Karpas-422 (cell line): ENCODE results near the gene C14orf93. TPM values are rescaled to one million over a fixed set of nuclear protein-coding genes. Genes with fewer than 3 reads are reported as not detected.
"Not testable (repeated sequence)": the region's sequence is repeated elsewhere in the genome, so short reads cannot be mapped to it uniquely, and the experiment has no call there.

ENCODE experiments used
- DNase-seq: peaks from one replicate; pipeline ENCODE4 v3.0.0-alpha.2; 2015
- H2AFZ ChIP-seq: fragments of 200-600 bp; sonication (generic); 2 replicates; pipeline ENCODE4 v1.6.1; 2014; ENCODE audit warnings: antibody characterized with exemption, low read length, mixed read lengths
- H3K27ac ChIP-seq: fragments of 200-600 bp; sonication (generic); 2 replicates; pipeline ENCODE4 v1.5.1; 2014; ENCODE audit warnings: mild to moderate bottlenecking, low read length, moderate library complexity
- H3K27me3 ChIP-seq: fragments of 200-600 bp; sonication (generic); 2 replicates; pipeline ENCODE4 v1.6.1; 2014; ENCODE audit warnings: low read length, mixed read lengths
- H3K36me3 ChIP-seq: fragments of 200-600 bp; sonication (generic); 2 replicates; pipeline ENCODE4 v1.6.1; 2014; ENCODE audit warnings: low read length, mixed read lengths; ENCODE audit not compliant: insufficient read depth
- H3K4me1 ChIP-seq: fragments of 200-600 bp; sonication (generic); 2 replicates; pipeline ENCODE4 v1.6.1; 2014; ENCODE audit warnings: mild to moderate bottlenecking, low read length, mixed read lengths
- H3K4me2 ChIP-seq: fragments of 200-600 bp; sonication (generic); 2 replicates; pipeline ENCODE4 v1.6.1; 2014; ENCODE audit warnings: low read length, low read depth, mild to moderate bottlenecking; ENCODE audit not compliant: poor library complexity, severe bottlenecking
- H3K4me3 ChIP-seq: fragments of 200-600 bp; sonication (generic); 2 replicates; pipeline ENCODE4 v1.5.1; 2014; ENCODE audit warnings: mild to moderate bottlenecking, antibody characterized with exemption, low read length, mixed read lengths
- H3K79me2 ChIP-seq: fragments of 200-600 bp; sonication (generic); 2 replicates; pipeline ENCODE4 v1.6.1; 2014; ENCODE audit warnings: mild to moderate bottlenecking, low read length, mixed read lengths
- H3K9ac ChIP-seq: fragments of 200-600 bp; sonication (generic); 2 replicates; pipeline ENCODE4 v1.6.0; 2014; ENCODE audit warnings: low read length
- H3K9me2 ChIP-seq: fragments of 200-600 bp; sonication (generic), shearing (Covaris generic); replicated peaks from 2 replicates; pipeline ENCODE4 v1.6.0; 2014; ENCODE audit warnings: mild to moderate bottlenecking, low read length, moderate library complexity; ENCODE audit not compliant: insufficient read depth
- H3K9me3 ChIP-seq: fragments of 300-700, 200-600 bp; sonication (generic); 2 replicates; pipeline ENCODE4 v1.6.1; 2014; ENCODE audit warnings: low read length, mixed read lengths
- H4K20me1 ChIP-seq: fragments of 200-600 bp; sonication (generic); 2 replicates; pipeline ENCODE4 v1.6.1; 2014; ENCODE audit warnings: mild to moderate bottlenecking, antibody characterized with exemption, low read length, low read depth; ENCODE audit not compliant: insufficient read depth
- total RNA-seq: library from RNA; depleted of rRNA; stranded (reverse); fragments of >200 nt; shearing (Covaris generic); gene quantifications from 2 replicates; pipeline ENCODE4 v1.2.3, GENCODE V29; 2014; ENCODE audit warnings: low replicate concordance

The C14orf93 gene
- total RNA-seq, 1 experiment from 2014 or later: 43.2 TPM

- H3K27ac ChIP-seq: no peak overlapping the region
- H3K9ac ChIP-seq: no peak overlapping the region
- no peak overlapping the region for H3K4me2 ChIP-seq
- no peak for DNase-seq
- no peaks in the 10 kb centered on the region for H3K4me1 ChIP-seq
- H3K36me3 ChIP-seq: no peaks in the 10 kb centered on the region
- no peaks in the 10 kb centered on the region for H3K27me3 ChIP-seq
- H2AFZ ChIP-seq: no peak overlapping the region
- H3K4me3 ChIP-seq: no peak overlapping the region
- H4K20me1 ChIP-seq: no peaks in the 10 kb centered on the region; the same call in 1 of the 2 replicates
- H3K9me2 ChIP-seq: no peaks in the 10 kb centered on the region
- H3K9me3 ChIP-seq: no peaks in the 10 kb centered on the region
- no peaks in the 10 kb centered on the region for H3K79me2 ChIP-seq
These were observed 10.5 kb upstream of the C14orf93 start for GRCh38 chr14:23020143-23021128.

DNA sequence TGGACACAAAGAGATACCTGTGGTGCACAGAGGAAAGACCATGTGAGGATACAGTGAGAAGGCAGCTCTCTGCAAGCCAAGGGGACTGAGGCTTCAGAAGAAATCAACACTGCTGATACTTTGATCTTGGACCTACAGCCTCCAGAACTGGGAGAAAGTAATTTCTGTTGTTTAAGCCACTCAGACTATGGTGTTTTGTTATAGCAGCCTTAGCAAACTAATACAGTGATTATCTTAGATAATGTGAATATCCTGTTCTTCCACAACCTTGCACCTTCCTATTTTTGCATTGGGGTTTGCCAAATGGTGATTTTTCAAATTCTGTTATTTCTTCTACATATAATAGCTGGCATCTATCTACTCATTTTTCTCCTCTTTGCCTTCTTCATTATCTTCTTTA is 8.2 kb upstream of the C14orf93 start:
- H2AFZ ChIP-seq: no peak overlapping the region
- H3K27me3 ChIP-seq: no peaks in the 10 kb centered on the region
- no peaks in the 10 kb centered on the region; the same call in 1 of the 2 replicates for H4K20me1 ChIP-seq
- no peak overlapping the region for H3K4me2 ChIP-seq
- no peak overlapping the region for H3K9ac ChIP-seq
- no peaks in the 10 kb centered on the region for H3K79me2 ChIP-seq
- no peaks in the 10 kb centered on the region for H3K9me2 ChIP-seq
- no peaks in the 10 kb centered on the region for H3K4me1 ChIP-seq
- no peaks in the 10 kb centered on the region for H3K9me3 ChIP-seq
- H3K36me3 ChIP-seq: no peaks in the 10 kb centered on the region
- H3K4me3 ChIP-seq: no peak overlapping the region
- no peak for DNase-seq
- H3K27ac ChIP-seq: no peak overlapping the region

DNA sequence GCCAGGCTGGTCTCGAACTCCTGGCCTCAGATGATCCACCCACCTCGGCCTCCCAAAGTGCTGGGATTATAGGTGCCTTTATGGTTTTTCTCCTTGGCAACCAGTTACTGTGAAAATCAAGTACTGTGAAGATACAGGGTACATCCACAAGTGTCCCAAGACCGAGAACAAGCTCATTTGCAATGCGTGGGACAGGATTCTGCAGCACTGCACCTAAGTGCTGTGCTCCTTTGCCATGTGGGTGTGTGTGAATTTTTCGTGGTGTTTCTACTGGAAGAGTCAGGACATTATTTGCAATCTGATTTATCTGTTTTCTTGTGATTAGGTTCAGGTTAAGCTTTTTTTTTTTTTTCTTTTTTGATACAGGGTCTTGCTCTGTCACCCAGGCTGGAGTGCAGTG is 7.1 kb upstream of the C14orf93 start:
- no peak overlapping the region for H3K4me3 ChIP-seq
- H3K27me3 ChIP-seq: no peaks in the 10 kb centered on the region
- no peak overlapping the region for H3K27ac ChIP-seq
- H4K20me1 ChIP-seq: no peaks in the 10 kb centered on the region
- no peak for DNase-seq
- no peak overlapping the region for H3K9ac ChIP-seq
- no peaks in the 10 kb centered on the region for H3K79me2 ChIP-seq
- no peak overlapping the region for H2AFZ ChIP-seq
- no peaks in the 10 kb centered on the region for H3K9me3 ChIP-seq
- no peak overlapping the region for H3K4me2 ChIP-seq
- H3K9me2 ChIP-seq: no peaks in the 10 kb centered on the region
- no peaks in the 10 kb centered on the region for H3K36me3 ChIP-seq
- H3K4me1 ChIP-seq: no peaks in the 10 kb centered on the region

DNA sequence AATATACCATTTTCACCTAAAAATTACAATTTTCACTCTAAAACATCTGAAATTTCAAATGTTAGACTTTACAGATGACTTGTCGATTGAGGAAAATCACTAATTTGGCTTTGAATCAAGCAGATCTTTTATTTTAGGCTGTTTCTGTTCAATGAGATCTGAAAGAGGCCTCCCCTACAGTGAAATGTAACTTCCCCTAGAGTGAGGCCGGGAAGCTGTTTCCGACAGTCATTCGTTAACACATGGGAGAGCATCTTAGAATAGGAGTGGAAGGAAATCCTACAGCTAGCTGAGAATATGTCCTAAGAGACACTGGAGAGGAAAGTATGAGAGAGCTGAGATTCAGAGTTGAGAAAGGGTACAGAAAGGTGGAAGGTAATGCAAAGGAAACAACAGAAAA is 5.7 kb upstream of the C14orf93 start:
- H3K4me2 ChIP-seq: no peak overlapping the region
- H3K9me3 ChIP-seq: no peaks in the 10 kb centered on the region
- no peaks in the 10 kb centered on the region for H3K9me2 ChIP-seq
- DNase-seq: no peak
- no peak overlapping the region for H3K4me3 ChIP-seq
- H3K79me2 ChIP-seq: no peaks in the 10 kb centered on the region
- H3K27me3 ChIP-seq: no peaks in the 10 kb centered on the region
- no peak overlapping the region for H3K9ac ChIP-seq
- no peaks in the 10 kb centered on the region for H4K20me1 ChIP-seq
- H3K36me3 ChIP-seq: no peaks in the 10 kb centered on the region
- H3K27ac ChIP-seq: no peak overlapping the region
- H2AFZ ChIP-seq: no peak overlapping the region
- H3K4me1 ChIP-seq: no peaks in the 10 kb centered on the region

GRCh38 chr14:23013749-23014054 is 3.8 kb upstream of the C14orf93 start:
- not testable (repeated sequence) for H3K27me3 ChIP-seq, H3K9me3 ChIP-seq, H3K79me2 ChIP-seq, H3K36me3 ChIP-seq, H3K9me2 ChIP-seq, H3K27ac ChIP-seq, H2AFZ ChIP-seq, DNase-seq, H4K20me1 ChIP-seq, H3K4me2 ChIP-seq, H3K4me3 ChIP-seq, H3K9ac ChIP-seq
- H3K4me1 ChIP-seq: peaks cover 17% of the 10 kb centered on the region

- DNase-seq: no peak
- H2AFZ ChIP-seq: no peak overlapping the region
- peaks cover 22% of the 10 kb centered on the region for H3K4me1 ChIP-seq
- no peaks in the 10 kb centered on the region for H3K79me2 ChIP-seq
- no peaks in the 10 kb centered on the region for H3K36me3 ChIP-seq
- no peaks in the 10 kb centered on the region for H3K9me2 ChIP-seq
- no peaks in the 10 kb centered on the region for H3K9me3 ChIP-seq
- H3K4me2 ChIP-seq: no peak overlapping the region
- H3K27me3 ChIP-seq: no peaks in the 10 kb centered on the region
- no peak overlapping the region for H3K27ac ChIP-seq
- H3K9ac ChIP-seq: no peak overlapping the region
- no peak overlapping the region for H3K4me3 ChIP-seq
- no peaks in the 10 kb centered on the region for H4K20me1 ChIP-seq
These were observed 3.3 kb upstream of the C14orf93 start for GRCh38 chr14:23013054-23013748.

DNA sequence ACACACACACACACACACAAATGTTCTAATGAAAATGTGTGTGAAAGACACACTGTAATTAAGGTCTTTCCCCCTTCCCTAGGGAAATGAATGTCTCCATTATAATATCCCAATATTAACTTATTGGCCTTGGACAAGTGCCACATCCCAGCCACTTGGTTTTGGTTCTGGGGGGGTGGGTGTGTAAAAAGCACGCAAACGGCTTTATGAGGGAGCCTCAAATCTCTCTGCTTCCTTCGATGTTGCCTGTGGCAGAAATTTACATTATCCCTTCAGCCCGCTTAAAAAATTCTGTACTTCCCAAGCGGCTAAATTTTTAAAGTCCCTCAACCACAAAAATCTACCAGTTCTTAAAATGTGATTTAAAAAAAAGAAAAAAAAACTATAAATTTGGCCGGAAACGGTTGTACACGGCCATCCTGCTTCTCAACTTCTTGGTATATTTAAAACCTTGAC is 432 bp downstream of the C14orf93 start:
- Histone ChIP-seq H3K9me2 (no peaks in the 10 kb centered on the region), H3K36me3 (no peaks in the 10 kb centered on the region), H2AFZ (0 out of 2 replicates have a peak overlapping the region, but pooled peaks have one; percentile 15), H3K4me2 (peak overlapping the region; percentile 89), H4K20me1 (no peaks in the 10 kb centered on the region), H3K27ac (peak overlapping the region; percentile 63), H3K79me2 (0 out of 2 replicates have a peak, but pooled peaks cover 6% of the 10 kb centered on the region), H3K9me3 (no peaks in the 10 kb centered on the region), H3K9ac (peak overlapping the region; percentile 67), H3K4me3 (peak overlapping the region; percentile 69), H3K4me1 (peaks cover 44% of the 10 kb centered on the region), H3K27me3 (no peaks in the 10 kb centered on the region)
- peak; percentile 61 for DNase-seq

DNA sequence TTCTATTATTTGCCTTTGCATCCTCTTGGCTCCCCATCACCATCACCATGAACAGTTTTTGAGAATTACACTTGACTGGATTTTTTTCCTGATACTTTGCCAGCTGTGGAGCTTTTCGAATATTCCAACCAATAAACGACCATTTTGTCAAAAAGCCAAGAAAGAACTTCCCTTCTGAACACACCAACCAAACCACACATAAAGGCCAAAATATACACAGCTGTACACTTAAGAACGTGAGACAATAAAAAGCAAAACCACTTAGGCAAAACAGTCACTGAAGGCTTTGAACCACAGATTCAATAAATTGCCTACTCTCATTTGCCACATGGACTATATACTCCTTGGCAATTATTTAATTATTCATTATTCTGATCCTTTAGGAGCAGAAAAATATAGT is 1.1 kb downstream of the C14orf93 start:
- peak; percentile 75 for DNase-seq
- H3K27ac ChIP-seq: peak overlapping the region; percentile 63
- H3K9me3 ChIP-seq: no peaks in the 10 kb centered on the region
- no peaks in the 10 kb centered on the region for H3K9me2 ChIP-seq
- 0 out of 2 replicates have a peak, but pooled peaks cover 6% of the 10 kb centered on the region for H3K79me2 ChIP-seq
- peaks cover 44% of the 10 kb centered on the region for H3K4me1 ChIP-seq
- no peaks in the 10 kb centered on the region for H3K36me3 ChIP-seq
- peak overlapping the region; percentile 89 for H3K4me2 ChIP-seq
- H3K27me3 ChIP-seq: no peaks in the 10 kb centered on the region
- peak overlapping the region; percentile 67 for H3K9ac ChIP-seq
- no peaks in the 10 kb centered on the region for H4K20me1 ChIP-seq
- peak overlapping the region; percentile 69 for H3K4me3 ChIP-seq
- peak overlapping the region; percentile 1; the same call in 1 of the 2 replicates for H2AFZ ChIP-seq
